Osteocyte (in vitro differentiated cells): ENCODE results near the gene UBR2. TPM values are rescaled to one million over a fixed set of nuclear protein-coding genes. Genes with fewer than 3 reads are reported as not detected.

ENCODE experiments used
- DNase-seq: peaks from one replicate; pipeline ENCODE4 v3.0.0; 2021; ENCODE audit warnings: mixed read lengths; ENCODE audit not compliant: unreplicated experiment; ENCODE audit errors: extremely low spot score
- H3K27ac Mint-ChIP-seq: one replicate; pipeline ENCODE4 v1.8.0; 2021; ENCODE audit warnings: mild to moderate bottlenecking, mixed read lengths; ENCODE audit not compliant: unreplicated experiment
- H3K27me3 Mint-ChIP-seq: one replicate; pipeline ENCODE4 v1.8.0; 2021; ENCODE audit warnings: mixed read lengths; ENCODE audit not compliant: unreplicated experiment
- H3K36me3 Mint-ChIP-seq: one replicate; pipeline ENCODE4 v1.8.0; 2021; ENCODE audit warnings: mixed read lengths; ENCODE audit not compliant: unreplicated experiment
- H3K4me1 Mint-ChIP-seq: one replicate; pipeline ENCODE4 v1.8.0; 2021; ENCODE audit warnings: mixed read lengths; ENCODE audit not compliant: unreplicated experiment
- H3K4me3 Mint-ChIP-seq: one replicate; pipeline ENCODE4 v1.8.0; 2021; ENCODE audit warnings: mild to moderate bottlenecking, moderate library complexity, mixed read lengths; ENCODE audit not compliant: unreplicated experiment
- H3K9me3 Mint-ChIP-seq: one replicate; pipeline ENCODE4 v1.8.0; 2021; ENCODE audit warnings: mixed read lengths; ENCODE audit not compliant: unreplicated experiment
- CTCF ChIP-seq: fragments of 200-600 bp; sonication (generic); IDR thresholded peaks from 2 replicates; pipeline ENCODE4 v1.5.0; 2021; ENCODE audit warnings: antibody characterized with exemption, mild to moderate bottlenecking, moderate library complexity
- total RNA-seq: library from RNA; stranded (reverse); gene quantifications from 2 replicates; pipeline ENCODE4 v1.2.1, GENCODE V29; 2021

The UBR2 gene
- total RNA-seq, 1 donor from 2014 or later, result 29.3 TPM

GRCh38 chr6:42707595-42707994 is 143.8 kb downstream of the UBR2 start:
- no peaks in the 10 kb centered on the region for H3K27me3 Mint-ChIP-seq
- H3K27ac Mint-ChIP-seq, result no peak overlapping the region
- no peak for TF ChIP-seq CTCF
- peaks cover 5% of the 10 kb centered on the region for H3K9me3 Mint-ChIP-seq
- no peak overlapping the region for H3K4me3 Mint-ChIP-seq
- no peaks in the 10 kb centered on the region for H3K4me1 Mint-ChIP-seq
- peaks cover 4% of the 10 kb centered on the region for H3K36me3 Mint-ChIP-seq
- DNase-seq, result no peak

- Mint-ChIP-seq H3K9me3 (peaks cover 5% of the 10 kb centered on the region), H3K4me1 (no peaks in the 10 kb centered on the region), H3K27ac (no peak overlapping the region), H3K27me3 (no peaks in the 10 kb centered on the region), H3K4me3 (no peak overlapping the region), H3K36me3 (peaks cover 4% of the 10 kb centered on the region)
- no peak for TF ChIP-seq CTCF
- no peak for DNase-seq
Measured at GRCh38 chr6:42708096-42708495, 144.3 kb downstream of the UBR2 start.

GRCh38 chr6:42709871-42710270 is 146.0 kb downstream of the UBR2 start:
- H3K9me3 Mint-ChIP-seq, result peaks cover 9% of the 10 kb centered on the region
- H3K4me1 Mint-ChIP-seq, result peaks cover 6% of the 10 kb centered on the region
- TF ChIP-seq CTCF, result no peak
- H3K27me3 Mint-ChIP-seq, result no peaks in the 10 kb centered on the region
- DNase-seq, result no peak
- H3K27ac Mint-ChIP-seq, result no peak overlapping the region
- H3K36me3 Mint-ChIP-seq, result peaks cover 4% of the 10 kb centered on the region
- no peak overlapping the region for H3K4me3 Mint-ChIP-seq

GRCh38 chr6:42710316-42710715 is 146.5 kb downstream of the UBR2 start:
- H3K36me3 Mint-ChIP-seq, result peaks cover 4% of the 10 kb centered on the region
- H3K4me3 Mint-ChIP-seq, result no peak overlapping the region
- no peak for TF ChIP-seq CTCF
- peaks cover 9% of the 10 kb centered on the region for H3K9me3 Mint-ChIP-seq
- DNase-seq, result no peak
- peaks cover 6% of the 10 kb centered on the region for H3K4me1 Mint-ChIP-seq
- no peak overlapping the region for H3K27ac Mint-ChIP-seq
- H3K27me3 Mint-ChIP-seq, result no peaks in the 10 kb centered on the region

GRCh38 chr6:42711930-42712329 is 148.1 kb downstream of the UBR2 start:
- H3K27ac Mint-ChIP-seq, result no peak overlapping the region
- peaks cover 4% of the 10 kb centered on the region for H3K36me3 Mint-ChIP-seq
- H3K4me3 Mint-ChIP-seq, result no peak overlapping the region
- no peak for DNase-seq
- H3K9me3 Mint-ChIP-seq, result peaks cover 9% of the 10 kb centered on the region
- H3K4me1 Mint-ChIP-seq, result peaks cover 6% of the 10 kb centered on the region
- no peak for TF ChIP-seq CTCF
- H3K27me3 Mint-ChIP-seq, result no peaks in the 10 kb centered on the region
